Activated T-cell treated with anti-CD3 and anti-CD28 coated beads, Interleukin-2, amount 50 U/mL, for 72 hours (primary cell): ENCODE measurements around the gene ATP8B3. TPM values are rescaled to one million over a fixed set of nuclear protein-coding genes. Genes with fewer than 3 reads are reported as not detected.
"Not testable (repeated sequence)": the region's sequence is repeated elsewhere in the genome, so short reads cannot be mapped to it uniquely, and the experiment has no call there.

ENCODE experiments used
- ATAC-seq, 2 donors: fragments of 150-1000 bp; cut with Tn5 transposase; replicated peaks in 1 of 2; 2 replicates each; pipeline ENCODE4 v1.10.0; 2021; ENCODE audit warnings: moderate library complexity in 2 of 2, mild to moderate bottlenecking in 1 of 2
- DNase-seq, 2 donors: peaks; one replicate each; pipeline ENCODE4 v3.0.0; 2021 to 2022; ENCODE audit warnings: mixed read lengths in 1 of 2
- H3K27ac Mint-ChIP-seq: one replicate; pipeline ENCODE4 v1.8.0; 2022; ENCODE audit warnings: mild to moderate bottlenecking, moderate library complexity, mixed read lengths
- H3K27me3 Mint-ChIP-seq: one replicate; pipeline ENCODE4 v1.8.0; 2022; ENCODE audit warnings: low read depth, mixed read lengths
- H3K36me3 Mint-ChIP-seq, 2 donors: one replicate each; pipeline ENCODE4 v1.8.0; 2022; ENCODE audit warnings: mixed read lengths in 2 of 2, mild to moderate bottlenecking in 1 of 2; ENCODE audit not compliant: insufficient read depth in 2 of 2
- H3K4me1 Mint-ChIP-seq: one replicate; pipeline ENCODE4 v1.8.0; 2022; ENCODE audit warnings: low read depth, mixed read lengths
- H3K4me3 Mint-ChIP-seq, 2 donors: one replicate each; pipeline ENCODE4 v1.8.0; 2022; ENCODE audit warnings: mild to moderate bottlenecking in 2 of 2, mixed read lengths in 2 of 2, moderate library complexity in 2 of 2
- H3K9me3 Mint-ChIP-seq, 2 donors: one replicate each; pipeline ENCODE4 v1.8.0; 2022; ENCODE audit warnings: mixed read lengths in 2 of 2
- total RNA-seq, 2 donors: library from RNA; stranded (reverse); gene quantifications; one replicate each; pipeline ENCODE4 v1.2.3, GENCODE V29; 2022

The ATP8B3 gene
- total RNA-seq, 2 donors from 2014 or later = 12.1 to 12.8 TPM

DNA sequence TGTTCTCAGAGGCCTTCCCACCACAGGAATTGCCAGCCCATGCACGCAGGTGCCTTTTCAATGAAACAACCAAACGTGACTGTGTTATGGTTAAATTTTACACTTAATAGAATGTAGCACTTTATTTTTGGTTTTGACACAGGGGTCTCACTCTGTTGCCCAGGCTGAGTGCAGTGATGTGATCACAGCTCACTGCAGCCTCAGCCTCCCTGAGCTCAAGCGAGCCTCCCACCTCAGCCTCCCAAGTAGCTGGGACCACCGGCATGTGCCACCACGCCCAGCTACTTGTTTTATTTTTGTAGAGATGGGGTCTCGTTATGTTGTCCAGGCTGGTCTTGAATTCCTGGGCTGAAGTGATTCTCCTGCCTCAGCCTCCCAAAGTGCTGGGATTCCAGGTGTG, 7.2 kb downstream of the ATP8B3 start:
- no peak overlapping the region for H3K4me3 Mint-ChIP-seq
- H3K9me3 Mint-ChIP-seq = no peaks in the 10 kb centered on the region
- DNase-seq (no peak), ATAC-seq (no peak)
- H3K4me1 Mint-ChIP-seq = no peaks in the 10 kb centered on the region
- H3K27ac Mint-ChIP-seq = no peak overlapping the region
- H3K27me3 Mint-ChIP-seq = no peaks in the 10 kb centered on the region
- no peaks in the 10 kb centered on the region for H3K36me3 Mint-ChIP-seq

DNA sequence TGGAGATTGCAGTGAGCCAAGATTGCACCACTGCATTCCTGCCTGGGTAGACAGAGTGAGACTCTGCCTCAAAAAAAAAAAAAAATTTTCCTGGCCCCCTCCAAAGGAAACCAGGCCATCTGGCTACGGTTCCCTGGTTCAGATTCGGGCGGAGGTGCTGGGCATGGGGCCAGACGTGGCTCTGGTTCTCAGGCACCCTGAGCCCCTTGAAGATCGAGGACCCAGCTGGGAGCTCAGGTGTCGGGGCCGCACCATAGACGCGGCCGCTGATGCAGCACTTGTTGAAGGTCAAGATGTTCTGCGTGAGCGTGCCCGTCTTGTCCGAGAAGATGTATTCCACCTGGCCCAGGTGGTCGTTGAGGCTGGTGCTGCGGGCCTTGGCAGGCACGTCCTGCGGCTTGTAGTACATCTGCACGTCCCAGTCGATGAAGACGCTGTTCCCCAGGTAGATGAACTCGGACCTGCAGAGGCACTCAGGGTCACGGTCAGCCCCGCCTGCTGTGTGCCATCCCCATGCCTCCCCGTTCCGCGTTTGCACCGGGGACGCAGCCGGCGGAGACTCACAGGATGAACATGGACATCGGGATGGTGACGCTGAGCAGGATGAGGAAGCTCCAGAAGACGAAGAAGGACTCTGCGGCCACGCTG, 12.3 kb downstream of the ATP8B3 start:
- Mint-ChIP-seq H3K27me3 (peaks cover 10% of the 10 kb centered on the region), H3K4me3 (no peak overlapping the region), H3K4me1 (no peaks in the 10 kb centered on the region), H3K27ac (no peak overlapping the region), H3K36me3 (no peaks in the 10 kb centered on the region), H3K9me3 (no peaks in the 10 kb centered on the region)
- ATAC-seq = no peak
- DNase-seq = no peak

DNA sequence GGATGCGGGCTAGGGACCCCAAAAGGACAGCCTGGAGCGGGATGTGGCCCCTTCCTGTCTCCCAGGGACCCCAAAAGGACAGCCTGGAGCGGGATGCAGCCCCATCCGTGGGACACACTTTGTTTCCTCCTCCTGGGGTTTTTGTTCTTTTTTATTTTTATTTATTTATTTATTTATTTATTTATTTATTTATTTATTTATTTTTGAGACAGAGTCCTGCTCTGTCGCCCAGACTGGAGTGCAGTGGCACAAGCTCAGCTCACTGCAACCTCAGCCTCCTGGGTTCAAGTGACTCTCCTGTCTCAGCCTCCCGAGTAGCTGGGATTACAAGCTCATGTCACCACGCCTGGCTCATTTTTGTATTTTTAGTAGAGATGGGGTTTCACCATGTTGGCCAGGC, 14.8 kb downstream of the ATP8B3 start:
- peaks cover 10% of the 10 kb centered on the region for H3K27me3 Mint-ChIP-seq
- not testable (repeated sequence) for H3K4me3 Mint-ChIP-seq, H3K4me1 Mint-ChIP-seq, DNase-seq, H3K36me3 Mint-ChIP-seq, H3K27ac Mint-ChIP-seq, H3K9me3 Mint-ChIP-seq, ATAC-seq

DNA sequence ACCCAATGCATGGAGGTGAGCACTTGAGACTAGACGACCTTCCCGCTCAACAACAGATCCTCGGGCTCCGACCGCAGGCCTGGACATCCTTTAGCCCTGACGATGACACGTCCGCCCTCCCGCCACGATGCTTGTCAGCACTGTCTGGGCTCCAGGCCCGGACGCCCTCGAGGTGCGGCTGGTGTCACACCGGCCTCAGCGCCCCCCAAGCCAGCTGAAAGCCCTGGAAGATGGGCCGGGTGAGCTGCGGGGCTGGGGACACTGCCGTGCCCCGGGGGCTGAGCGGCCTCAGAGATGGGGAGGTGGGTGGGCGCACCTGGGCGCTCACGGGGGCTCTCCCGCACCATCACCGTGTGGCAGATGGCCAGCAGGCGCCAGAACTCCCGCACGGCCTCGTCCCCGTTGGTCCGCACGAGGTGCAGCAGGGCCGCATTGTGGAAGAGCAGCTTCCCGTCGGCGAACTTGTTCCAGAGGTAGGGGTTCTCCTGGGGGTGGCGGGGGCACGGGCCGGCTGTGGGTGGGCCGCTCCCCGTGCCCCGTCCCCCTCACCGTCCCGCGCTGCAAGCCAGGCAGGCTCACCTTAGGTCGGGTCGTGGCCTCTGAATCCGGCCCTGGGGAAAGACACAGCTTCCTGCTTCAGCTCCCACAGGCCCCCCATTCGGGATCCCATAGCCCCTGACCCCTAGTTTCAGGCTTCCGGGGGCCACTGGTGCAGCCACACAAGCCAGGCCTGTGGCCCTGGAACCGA, 15.5 kb downstream of the ATP8B3 start:
- Mint-ChIP-seq H3K27me3 (peaks cover 10% of the 10 kb centered on the region), H3K4me1 (peaks cover 7% of the 10 kb centered on the region), H3K4me3 (no peak overlapping the region), H3K27ac (no peak overlapping the region), H3K9me3 (no peaks in the 10 kb centered on the region), H3K36me3 (no peaks in the 10 kb centered on the region)
- DNase-seq (no peak), ATAC-seq (no peak)

DNA sequence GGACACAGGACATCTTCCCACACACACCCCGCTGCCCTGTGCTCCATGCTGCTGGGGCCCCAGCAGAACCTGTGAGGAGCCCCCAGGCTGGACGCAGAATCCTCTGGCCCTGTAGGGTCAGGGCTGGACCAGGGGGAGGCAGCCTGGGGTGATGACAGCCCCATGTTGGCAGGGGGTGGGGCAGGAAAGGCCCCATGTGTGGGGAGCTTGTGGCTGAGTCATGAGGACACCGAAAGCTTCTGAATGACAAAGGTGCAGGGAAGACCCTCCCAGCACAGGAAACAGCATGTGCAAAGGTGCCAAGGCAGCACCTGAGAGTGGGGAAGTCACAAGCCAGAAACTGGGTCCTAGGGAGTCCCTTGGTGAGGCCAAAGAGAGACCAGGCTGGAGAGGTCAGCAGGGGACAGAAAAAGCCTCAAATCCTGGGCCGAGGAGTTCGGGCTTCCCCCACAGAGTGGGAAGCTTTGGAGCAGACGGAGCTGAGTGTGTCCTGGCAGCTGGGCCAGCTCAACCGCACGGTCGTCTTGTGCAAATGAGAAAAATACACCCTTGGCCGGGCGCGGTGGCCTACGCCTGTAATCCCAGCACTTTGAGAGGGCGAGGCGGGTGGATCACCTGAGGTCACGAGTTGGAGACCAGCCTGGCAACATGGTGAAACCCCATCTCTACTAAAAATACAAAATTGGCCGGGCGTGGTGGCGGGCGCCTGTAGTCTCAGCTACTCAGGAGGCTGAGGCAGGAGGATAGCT, 17.5 kb downstream of the ATP8B3 start:
- Mint-ChIP-seq H3K4me1 (peaks cover 7% of the 10 kb centered on the region), H3K36me3 (no peaks in the 10 kb centered on the region), H3K4me3 (no peak overlapping the region), H3K27me3 (peaks cover 10% of the 10 kb centered on the region), H3K27ac (no peak overlapping the region), H3K9me3 (no peaks in the 10 kb centered on the region)
- peak; percentile 59 to 62 for ATAC-seq
- DNase-seq = peak; percentile 20 to 38

DNA sequence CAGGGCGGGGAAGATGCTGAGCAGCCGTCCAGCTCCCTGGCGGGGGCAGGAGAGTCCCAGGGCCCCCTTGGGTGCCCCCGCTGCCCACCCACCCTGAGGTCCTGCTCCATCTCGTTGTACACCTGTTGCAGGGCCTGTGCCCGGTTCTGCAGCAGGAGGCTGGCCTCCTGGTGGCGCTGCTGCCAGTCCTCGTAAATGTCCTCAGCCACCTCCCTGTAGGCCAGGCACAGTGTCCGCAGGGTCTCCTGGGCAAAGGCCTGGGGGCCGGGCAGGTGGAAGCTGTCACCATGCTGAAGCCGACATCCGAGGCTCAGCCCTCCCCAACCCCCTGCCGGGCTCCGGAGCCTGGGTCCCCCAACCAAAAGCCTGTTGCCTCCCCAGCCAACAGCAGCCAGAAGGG, 20.2 kb downstream of the ATP8B3 start:
- ATAC-seq (no peak), DNase-seq (no peak)
- Mint-ChIP-seq H3K4me1 (peaks cover 7% of the 10 kb centered on the region), H3K36me3 (no peaks in the 10 kb centered on the region), H3K9me3 (no peaks in the 10 kb centered on the region), H3K27me3 (peaks cover 15% of the 10 kb centered on the region), H3K27ac (no peak overlapping the region), H3K4me3 (no peak overlapping the region)

- no peak overlapping the region for H3K27ac Mint-ChIP-seq
- no peaks in the 10 kb centered on the region for H3K36me3 Mint-ChIP-seq
- H3K9me3 Mint-ChIP-seq = no peaks in the 10 kb centered on the region
- ATAC-seq (no peak), DNase-seq (no peak)
- no peak overlapping the region for H3K4me3 Mint-ChIP-seq
- peaks cover 15% of the 10 kb centered on the region for H3K27me3 Mint-ChIP-seq
- H3K4me1 Mint-ChIP-seq = peaks cover 7% of the 10 kb centered on the region
These were observed 21.9 kb downstream of the ATP8B3 start for GRCh38 chr19:1790054-1790792.

- H3K27ac Mint-ChIP-seq = no peak overlapping the region
- DNase-seq (no peak), ATAC-seq (peak in 1 of 2 donors; percentile 5)
- H3K4me3 Mint-ChIP-seq = no peak overlapping the region
- H3K27me3 Mint-ChIP-seq = peaks cover 11% of the 10 kb centered on the region
- peaks cover 4% of the 10 kb centered on the region for H3K4me1 Mint-ChIP-seq
- no peaks in the 10 kb centered on the region for H3K36me3 Mint-ChIP-seq
- no peaks in the 10 kb centered on the region for H3K9me3 Mint-ChIP-seq
These were observed 22.6 kb downstream of the ATP8B3 start for GRCh38 chr19:1789261-1790041.

GRCh38 chr19:1787116-1787515, 25.0 kb downstream of the ATP8B3 start:
- Mint-ChIP-seq H3K27me3 (peaks cover 24% of the 10 kb centered on the region), H3K4me1 (no peaks in the 10 kb centered on the region), H3K4me3 (no peak overlapping the region), H3K27ac (no peak overlapping the region), H3K9me3 (no peaks in the 10 kb centered on the region), H3K36me3 (no peaks in the 10 kb centered on the region)
- no peak for ATAC-seq
- no peak for DNase-seq

DNA sequence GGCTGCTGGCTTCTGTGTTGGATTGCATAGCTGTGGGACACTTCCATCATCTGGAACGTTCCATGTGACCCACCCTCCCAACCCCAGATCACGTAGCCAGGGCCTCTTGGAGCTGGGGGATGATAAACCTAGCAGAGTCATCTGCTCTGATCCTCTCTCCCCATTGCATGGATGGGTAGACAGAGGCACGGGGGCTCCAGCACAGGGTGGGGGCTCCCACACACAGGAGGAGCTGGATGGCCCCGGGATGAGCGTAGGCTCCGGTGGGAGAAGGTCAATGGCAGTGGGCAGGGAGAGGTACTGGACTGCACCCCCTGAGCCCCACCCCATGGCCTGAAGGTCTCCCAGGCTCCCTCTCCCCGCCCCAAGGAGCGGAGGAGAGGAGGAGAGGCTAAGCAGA, 25.4 kb downstream of the ATP8B3 start:
- H3K36me3 Mint-ChIP-seq = no peaks in the 10 kb centered on the region
- no peak overlapping the region for H3K27ac Mint-ChIP-seq
- H3K27me3 Mint-ChIP-seq = peaks cover 24% of the 10 kb centered on the region
- ATAC-seq (no peak), DNase-seq (no peak)
- H3K4me1 Mint-ChIP-seq = no peaks in the 10 kb centered on the region
- H3K9me3 Mint-ChIP-seq = no peaks in the 10 kb centered on the region
- no peak overlapping the region for H3K4me3 Mint-ChIP-seq

- H3K27me3 Mint-ChIP-seq = peaks cover 35% of the 10 kb centered on the region
- no peak overlapping the region for H3K27ac Mint-ChIP-seq
- ATAC-seq = no peak
- H3K4me1 Mint-ChIP-seq = no peaks in the 10 kb centered on the region
- no peak overlapping the region for H3K4me3 Mint-ChIP-seq
- H3K9me3 Mint-ChIP-seq = no peaks in the 10 kb centered on the region
- DNase-seq = no peak
- H3K36me3 Mint-ChIP-seq = no peaks in the 10 kb centered on the region
These were observed 26.8 kb downstream of the ATP8B3 start for GRCh38 chr19:1785310-1785709.

DNA sequence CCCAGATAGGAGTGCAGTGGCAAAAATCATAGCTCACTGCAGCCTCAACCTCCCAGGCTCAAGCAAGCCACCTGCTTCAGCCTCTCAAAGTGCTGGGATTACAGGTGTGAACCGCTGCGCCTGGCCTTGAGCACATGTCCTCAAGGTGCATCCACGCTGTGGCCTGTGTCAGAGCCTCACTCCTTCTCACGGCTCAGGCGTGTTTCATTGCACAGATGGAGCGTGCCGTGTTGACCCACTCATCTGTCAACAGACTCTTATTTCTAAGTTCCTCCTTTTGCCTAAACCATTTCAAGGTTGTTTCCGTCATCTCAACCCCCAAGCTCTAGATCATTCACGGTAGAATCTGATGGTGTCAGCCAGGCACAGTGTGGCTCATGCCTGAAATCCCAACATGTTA, 28.2 kb downstream of the ATP8B3 start:
- Mint-ChIP-seq H3K4me3 (no peak overlapping the region), H3K27ac (no peak overlapping the region), H3K27me3 (peaks cover 49% of the 10 kb centered on the region), H3K4me1 (peaks cover 6% of the 10 kb centered on the region), H3K9me3 (no peaks in the 10 kb centered on the region), H3K36me3 (no peaks in the 10 kb centered on the region)
- DNase-seq (no peak), ATAC-seq (no peak)
